Astrocyte (in vitro differentiated cells and primary cell): ENCODE results near the gene VAT1L. TPM values are rescaled to one million over a fixed set of nuclear protein-coding genes. Genes with fewer than 3 reads are reported as not detected.

ENCODE experiments used
- DNase-seq: peaks from one replicate; pipeline ENCODE4 v3.0.0-alpha.2; 2010; ENCODE audit warnings: low read depth
- FAIRE-seq: peaks from 2 replicates; lab custom pipeline; 2011; peaks lifted over from hg19 to GRCh38; lab: Jason Lieb, UNC
- H2AFZ ChIP-seq: 2 replicates; pipeline ENCODE4 v1.6.0; 2012; ENCODE audit warnings: low read depth, low read length, inconsistent platforms
- H3K27ac ChIP-seq: 2 replicates; pipeline ENCODE4 v1.5.1; 2011; ENCODE audit warnings: low read depth, low read length, inconsistent platforms
- H3K27me3 ChIP-seq: 2 replicates; pipeline ENCODE4 v1.6.0; 2011; ENCODE audit warnings: low read length, inconsistent platforms; ENCODE audit not compliant: insufficient read depth
- H3K36me3 ChIP-seq: 2 replicates; pipeline ENCODE4 v1.5.1; 2011; ENCODE audit warnings: low read length, inconsistent platforms; ENCODE audit not compliant: insufficient read depth
- H3K4me1 ChIP-seq: 2 replicates; pipeline ENCODE4 v1.5.1; 2011; ENCODE audit warnings: low read length, inconsistent platforms; ENCODE audit not compliant: insufficient read depth
- H3K4me2 ChIP-seq: 2 replicates; pipeline ENCODE4 v1.6.0; 2012; ENCODE audit warnings: low read length, inconsistent platforms
- H3K4me3 ChIP-seq: 2 replicates; pipeline ENCODE4 v1.5.1; 2011; ENCODE audit warnings: low read depth, mild to moderate bottlenecking, low read length, inconsistent platforms; ENCODE audit not compliant: insufficient read depth
- H3K79me2 ChIP-seq: 2 replicates; pipeline ENCODE4 v1.6.0; 2012; ENCODE audit warnings: mild to moderate bottlenecking, low read length, inconsistent platforms; ENCODE audit not compliant: insufficient read depth
- H3K9ac ChIP-seq: 2 replicates; pipeline ENCODE4 v1.6.0; 2012; ENCODE audit warnings: mild to moderate bottlenecking, low read length, inconsistent platforms
- H3K9me3 ChIP-seq: 2 replicates; pipeline ENCODE4 v1.5.1; 2012; ENCODE audit warnings: low read depth, mild to moderate bottlenecking, low read length, inconsistent platforms; ENCODE audit not compliant: insufficient read depth
- H4K20me1 ChIP-seq: 2 replicates; pipeline ENCODE4 v1.6.0; 2012; ENCODE audit warnings: low read length, inconsistent platforms; ENCODE audit not compliant: insufficient read depth
- H3K27ac Mint-ChIP-seq: one replicate; pipeline ENCODE4 v1.8.0; 2021; ENCODE audit warnings: mild to moderate bottlenecking, mixed read lengths; ENCODE audit not compliant: unreplicated experiment
- H3K27me3 Mint-ChIP-seq: one replicate; pipeline ENCODE4 v1.8.0; 2021; ENCODE audit warnings: low read depth, mixed read lengths; ENCODE audit not compliant: unreplicated experiment
- H3K36me3 Mint-ChIP-seq: one replicate; pipeline ENCODE4 v1.8.0; 2021; ENCODE audit warnings: low read depth, mixed read lengths; ENCODE audit not compliant: unreplicated experiment
- H3K4me1 Mint-ChIP-seq: one replicate; pipeline ENCODE4 v1.8.0; 2021; ENCODE audit warnings: low read depth, mixed read lengths; ENCODE audit not compliant: unreplicated experiment
- H3K4me3 Mint-ChIP-seq: one replicate; pipeline ENCODE4 v1.8.0; 2021; ENCODE audit warnings: mild to moderate bottlenecking, moderate library complexity, mixed read lengths; ENCODE audit not compliant: unreplicated experiment
- H3K9me3 Mint-ChIP-seq: one replicate; pipeline ENCODE4 v1.8.0; 2021; ENCODE audit warnings: mild to moderate bottlenecking, mixed read lengths; ENCODE audit not compliant: unreplicated experiment
- EZH2 ChIP-seq: IDR thresholded peaks from 2 replicates; pipeline ENCODE4 v1.6.1; 2012; ENCODE audit warnings: mild to moderate bottlenecking, low read length, inconsistent platforms; ENCODE audit not compliant: insufficient read depth
- total RNA-seq: library from RNA; stranded (reverse); gene quantifications from 2 replicates; pipeline ENCODE4 v1.2.1, GENCODE V29; 2021
- TF ChIP-seq, protein P1 (sequence below): IDR thresholded peaks from 2 replicates; pipeline ENCODE4 v1.5.1; 2011; ENCODE audit warnings: low read depth, mild to moderate bottlenecking, inconsistent platforms, low read length, moderate library complexity; ENCODE audit not compliant: insufficient read depth

VAT1L gene
- total RNA-seq, 1 donor from 2014 or later = 3.3 TPM

DNA sequence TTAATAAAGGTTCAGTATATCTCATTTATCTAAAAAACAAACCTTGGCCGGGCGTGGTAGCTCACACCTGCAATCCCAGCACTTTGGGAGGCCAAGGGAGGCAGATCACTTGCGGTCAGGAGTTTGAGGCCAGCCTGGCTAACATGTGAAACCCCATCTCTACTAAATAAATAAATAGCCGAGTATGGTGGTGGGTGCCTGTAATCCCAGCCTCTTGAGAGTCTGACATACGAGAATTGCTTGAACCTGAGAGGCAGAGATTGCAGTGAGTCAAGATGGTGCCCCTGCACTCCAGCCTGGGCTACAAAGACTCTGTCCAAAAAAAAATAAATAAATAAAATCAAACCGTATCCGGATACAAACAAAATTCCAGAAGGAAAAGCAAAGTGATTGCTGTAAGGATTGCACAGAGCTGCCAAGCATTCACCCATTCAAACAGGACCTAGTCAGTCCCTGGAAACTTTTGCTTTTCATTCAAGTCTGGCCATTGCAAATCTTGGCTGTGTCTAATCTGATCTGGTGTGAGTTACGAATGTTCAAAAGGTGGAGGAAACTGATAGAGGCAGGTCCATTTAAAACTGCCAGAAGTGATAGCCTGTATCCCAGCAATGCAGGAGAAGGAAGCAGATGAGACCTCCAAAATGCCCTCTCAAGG lies 131.5 kb downstream of the VAT1L start:
- Histone ChIP-seq H3K79me2 (no peaks in the 10 kb centered on the region), H3K27ac (no peak overlapping the region), H3K36me3 (no peaks in the 10 kb centered on the region), H2AFZ (no peak overlapping the region), H3K4me3 (no peak overlapping the region), H3K9ac (no peak overlapping the region), H4K20me1 (peaks cover 3% of the 10 kb centered on the region), H3K4me2 (no peak overlapping the region), H3K9me3 (no peaks in the 10 kb centered on the region), H3K4me1 (peaks cover 15% of the 10 kb centered on the region), H3K27me3 (no peaks in the 10 kb centered on the region)
- H3K4me3 Mint-ChIP-seq = no peak overlapping the region
- no peak for TF ChIP-seq EZH2
- TF ChIP-seq, protein P1, sequence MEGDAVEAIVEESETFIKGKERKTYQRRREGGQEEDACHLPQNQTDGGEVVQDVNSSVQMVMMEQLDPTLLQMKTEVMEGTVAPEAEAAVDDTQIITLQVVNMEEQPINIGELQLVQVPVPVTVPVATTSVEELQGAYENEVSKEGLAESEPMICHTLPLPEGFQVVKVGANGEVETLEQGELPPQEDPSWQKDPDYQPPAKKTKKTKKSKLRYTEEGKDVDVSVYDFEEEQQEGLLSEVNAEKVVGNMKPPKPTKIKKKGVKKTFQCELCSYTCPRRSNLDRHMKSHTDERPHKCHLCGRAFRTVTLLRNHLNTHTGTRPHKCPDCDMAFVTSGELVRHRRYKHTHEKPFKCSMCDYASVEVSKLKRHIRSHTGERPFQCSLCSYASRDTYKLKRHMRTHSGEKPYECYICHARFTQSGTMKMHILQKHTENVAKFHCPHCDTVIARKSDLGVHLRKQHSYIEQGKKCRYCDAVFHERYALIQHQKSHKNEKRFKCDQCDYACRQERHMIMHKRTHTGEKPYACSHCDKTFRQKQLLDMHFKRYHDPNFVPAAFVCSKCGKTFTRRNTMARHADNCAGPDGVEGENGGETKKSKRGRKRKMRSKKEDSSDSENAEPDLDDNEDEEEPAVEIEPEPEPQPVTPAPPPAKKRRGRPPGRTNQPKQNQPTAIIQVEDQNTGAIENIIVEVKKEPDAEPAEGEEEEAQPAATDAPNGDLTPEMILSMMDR = no peak
- H3K4me1 Mint-ChIP-seq = peaks cover 5% of the 10 kb centered on the region
- peaks cover 14% of the 10 kb centered on the region for H3K27me3 Mint-ChIP-seq
- no peaks in the 10 kb centered on the region for H3K36me3 Mint-ChIP-seq
- DNase-seq (no peak), FAIRE-seq (no peak)
- H3K9me3 Mint-ChIP-seq = no peaks in the 10 kb centered on the region
- no peak overlapping the region for H3K27ac Mint-ChIP-seq

DNA sequence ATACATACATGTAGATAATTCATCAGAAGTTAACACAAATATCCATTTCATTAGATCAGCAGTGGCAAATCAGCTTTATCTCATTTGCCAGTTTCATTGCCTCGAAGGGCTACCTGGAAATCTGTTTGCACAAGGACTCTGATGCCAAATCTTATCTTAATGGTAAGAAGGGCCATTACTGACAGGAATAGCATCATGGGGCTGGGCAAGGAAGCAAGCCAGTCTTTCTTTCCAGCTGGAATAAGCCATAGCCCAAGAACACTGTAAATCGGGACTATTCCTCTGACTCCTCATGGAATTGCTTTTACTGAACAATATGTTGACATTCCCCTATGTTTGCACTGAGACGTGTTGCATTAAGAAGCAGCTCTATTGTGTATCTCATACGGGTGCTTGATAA lies 132.6 kb downstream of the VAT1L start:
- DNase-seq (no peak), FAIRE-seq (no peak)
- Histone ChIP-seq H3K79me2 (no peaks in the 10 kb centered on the region), H3K9me3 (no peaks in the 10 kb centered on the region), H3K36me3 (no peaks in the 10 kb centered on the region), H4K20me1 (peaks cover 3% of the 10 kb centered on the region), H3K9ac (no peak overlapping the region), H3K4me1 (peaks cover 15% of the 10 kb centered on the region), H3K27ac (no peak overlapping the region), H3K4me3 (no peak overlapping the region), H3K27me3 (no peaks in the 10 kb centered on the region), H2AFZ (no peak overlapping the region), H3K4me2 (no peak overlapping the region)
- Mint-ChIP-seq H3K4me3 (no peak overlapping the region), H3K4me1 (peaks cover 5% of the 10 kb centered on the region), H3K27me3 (peaks cover 14% of the 10 kb centered on the region), H3K36me3 (no peaks in the 10 kb centered on the region), H3K9me3 (no peaks in the 10 kb centered on the region), H3K27ac (no peak overlapping the region)
- no peak for TF ChIP-seq EZH2
- TF ChIP-seq, protein P1 = no peak

DNA sequence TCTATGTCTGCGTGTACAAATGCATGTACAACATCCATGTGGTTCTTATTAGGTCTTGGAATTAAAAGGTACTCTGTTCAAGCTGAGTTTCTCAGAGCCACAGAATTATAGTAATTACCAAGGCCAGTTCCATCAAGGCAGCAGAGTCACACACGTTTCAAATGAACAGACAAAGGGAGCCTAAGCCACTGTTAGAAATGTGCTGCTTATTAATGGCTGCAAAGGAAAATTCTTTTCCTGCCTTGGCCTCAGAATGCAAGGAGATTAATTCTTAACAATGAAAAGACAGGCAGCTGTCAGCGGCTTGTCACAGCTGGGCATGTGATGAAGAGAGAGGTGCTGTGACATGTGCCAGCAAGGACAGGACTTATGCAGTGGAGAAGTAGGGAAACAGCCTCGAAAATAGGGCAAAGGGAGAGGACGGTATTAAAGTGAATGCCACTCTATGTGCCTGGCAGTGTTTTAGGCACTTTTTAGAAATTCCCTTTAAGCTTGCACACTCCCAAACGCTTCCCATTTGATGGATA lies 133.9 kb downstream of the VAT1L start:
- H3K9me3 Mint-ChIP-seq = no peaks in the 10 kb centered on the region
- no peak for FAIRE-seq
- no peaks in the 10 kb centered on the region for H3K27me3 ChIP-seq

More for the DNA sequence above, 133.9 kb downstream of the VAT1L start:
- Histone ChIP-seq H2AFZ (no peak overlapping the region), H3K27ac (no peak overlapping the region), H3K4me1 (peaks cover 15% of the 10 kb centered on the region), H3K4me3 (no peak overlapping the region), H3K79me2 (no peaks in the 10 kb centered on the region), H3K9me3 (no peaks in the 10 kb centered on the region), H3K9ac (no peak overlapping the region), H3K36me3 (no peaks in the 10 kb centered on the region), H4K20me1 (peaks cover 3% of the 10 kb centered on the region), H3K4me2 (no peak overlapping the region)
- no peak for DNase-seq
- peaks cover 14% of the 10 kb centered on the region for H3K27me3 Mint-ChIP-seq
- no peak overlapping the region for H3K27ac Mint-ChIP-seq
- H3K36me3 Mint-ChIP-seq = no peaks in the 10 kb centered on the region
- peaks cover 5% of the 10 kb centered on the region for H3K4me1 Mint-ChIP-seq
- H3K4me3 Mint-ChIP-seq = no peak overlapping the region
- TF ChIP-seq, protein P1 = no peak
- TF ChIP-seq EZH2 = no peak
